Neural cell (in vitro differentiated cells): ENCODE data around the gene SAMD8. TPM values are rescaled to one million over a fixed set of nuclear protein-coding genes. Genes with fewer than 3 reads are reported as not detected.

Experiments used
- H2AFZ ChIP-seq: fragments of 200-600, 300-800 bp; sonication (generic), shearing (Covaris generic); 2 replicates; pipeline ENCODE4 v1.6.0; 2014; ENCODE audit warnings: low read depth, mild to moderate bottlenecking, antibody characterized with exemption, low read length, moderate library complexity
- H3F3A ChIP-seq: fragments of 200-600 bp; shearing (Covaris generic); 2 replicates; pipeline ENCODE4 v1.6.1; 2016; ENCODE audit warnings: mild to moderate bottlenecking, moderate library complexity, mixed read lengths, antibody characterized with exemption, low read length; ENCODE audit not compliant: insufficient read depth, poor library complexity, severe bottlenecking
- H3K27ac ChIP-seq: fragments of 200-600, 300-800 bp; sonication (generic), shearing (Covaris generic); 2 replicates; pipeline ENCODE4 v1.5.1; 2014; ENCODE audit warnings: mild to moderate bottlenecking, low read length, moderate library complexity
- H3K27me3 ChIP-seq: fragments of 300-800, 200-600 bp; sonication (generic), shearing (Covaris generic); 2 replicates; pipeline ENCODE4 v1.6.0; 2014; ENCODE audit warnings: mild to moderate bottlenecking, low read depth, low read length, moderate library complexity; ENCODE audit not compliant: insufficient read depth
- H3K36me3 ChIP-seq: fragments of 300-800, 200-600 bp; sonication (generic), shearing (Covaris generic); 2 replicates; pipeline ENCODE4 v1.5.1; 2014; ENCODE audit warnings: mild to moderate bottlenecking, antibody characterized with exemption, low read length, moderate library complexity; ENCODE audit not compliant: insufficient read depth
- H3K4me2 ChIP-seq: fragments of 300-800, 200-600 bp; sonication (generic), shearing (Covaris generic); 2 replicates; pipeline ENCODE4 v1.6.0; 2014; ENCODE audit warnings: mild to moderate bottlenecking, low read length
- H3K4me3 ChIP-seq: fragments of 300-800, 200-600 bp; sonication (generic), shearing (Covaris generic); 2 replicates; pipeline ENCODE4 v1.5.1; 2014; ENCODE audit warnings: mild to moderate bottlenecking, low read length, moderate library complexity
- H3K79me2 ChIP-seq: fragments of 200-600 bp; shearing (Covaris generic); replicated peaks from 2 replicates; pipeline ENCODE4 v1.6.0; 2014; ENCODE audit warnings: mild to moderate bottlenecking, low read length, moderate library complexity; ENCODE audit not compliant: insufficient read depth
- H3K9ac ChIP-seq: fragments of 300-800, 200-600 bp; sonication (generic), shearing (Covaris generic); 2 replicates; pipeline ENCODE4 v1.6.1; 2016; ENCODE audit warnings: mild to moderate bottlenecking, low read length, mixed read lengths
- H3K9me2 ChIP-seq: fragments of 200-600 bp; shearing (Covaris generic); 2 replicates; pipeline ENCODE4 v1.6.1; 2016; ENCODE audit warnings: mild to moderate bottlenecking, low read length, mixed read lengths; ENCODE audit not compliant: insufficient read depth
- H3K9me3 ChIP-seq: fragments of 200-600, 300-800 bp; sonication (generic), shearing (Covaris generic); 2 replicates; pipeline ENCODE4 v1.6.1; 2016; ENCODE audit warnings: mild to moderate bottlenecking, mixed run types, low read length, moderate library complexity, mixed read lengths
- H4K20me1 ChIP-seq: fragments of 200-600 bp; shearing (Covaris generic); 2 replicates; pipeline ENCODE4 v1.6.1; 2016; ENCODE audit warnings: mild to moderate bottlenecking, mixed run types; ENCODE audit not compliant: insufficient read depth
- EP300 ChIP-seq: fragments of 450-650 bp; conservative IDR thresholded peaks from 2 replicates; pipeline ENCODE4 v1.6.1; 2014; ENCODE audit warnings: antibody characterized with exemption, mild to moderate bottlenecking, moderate library complexity; ENCODE audit not compliant: poor library complexity, severe bottlenecking
- EZH2 ChIP-seq: fragments of 200-600, 300-800 bp; shearing (Covaris generic), sonication (generic); IDR thresholded peaks from 2 replicates; pipeline ENCODE4 v1.6.1; 2014; ENCODE audit warnings: antibody characterized with exemption, low read length, borderline replicate concordance, mild to moderate bottlenecking; ENCODE audit not compliant: insufficient read depth, poor library complexity, severe bottlenecking
- MXI1 ChIP-seq: fragments of 450-650 bp; conservative IDR thresholded peaks from 2 replicates; pipeline ENCODE4 v1.6.1; 2014; ENCODE audit warnings: antibody characterized with exemption, mild to moderate bottlenecking; ENCODE audit not compliant: poor library complexity, severe bottlenecking
- POLR2AphosphoS5 ChIP-seq: IDR thresholded peaks from 2 replicates; pipeline ENCODE4 v1.6.1; 2012
- RAD21 ChIP-seq: fragments of 450-650 bp; conservative IDR thresholded peaks from 2 replicates; pipeline ENCODE4 v1.6.1; 2014; ENCODE audit warnings: antibody characterized with exemption, mild to moderate bottlenecking, moderate library complexity
- SMC3 ChIP-seq: fragments of 450-650 bp; conservative IDR thresholded peaks from 2 replicates; pipeline ENCODE4 v1.6.1; 2014; ENCODE audit warnings: antibody characterized with exemption, mild to moderate bottlenecking, moderate library complexity; ENCODE audit not compliant: poor library complexity
- TAF1 ChIP-seq: IDR thresholded peaks from 2 replicates; pipeline ENCODE4 v1.6.1; 2012; ENCODE audit warnings: low read depth
- polyA plus RNA-seq: library from polyadenylated mRNA; depleted of rRNA; stranded (reverse); fragments of >200 nt; gene quantifications from 2 replicates; pipeline ENCODE4 v1.2.3, GENCODE V29; 2014
- TF ChIP-seq, protein P1 (sequence below): IDR thresholded peaks from 2 replicates; pipeline ENCODE4 v1.6.1; 2012; ENCODE audit warnings: borderline replicate concordance
- TF ChIP-seq, protein P2 (sequence below): fragments of 450-650 bp; IDR thresholded peaks from 2 replicates; pipeline ENCODE4 v1.5.1; 2014; ENCODE audit warnings: antibody characterized with exemption, mild to moderate bottlenecking, moderate library complexity; ENCODE audit not compliant: poor library complexity, severe bottlenecking

The SAMD8 gene
- polyA plus RNA-seq, 1 donor from 2014 or later = 32.9 TPM

DNA sequence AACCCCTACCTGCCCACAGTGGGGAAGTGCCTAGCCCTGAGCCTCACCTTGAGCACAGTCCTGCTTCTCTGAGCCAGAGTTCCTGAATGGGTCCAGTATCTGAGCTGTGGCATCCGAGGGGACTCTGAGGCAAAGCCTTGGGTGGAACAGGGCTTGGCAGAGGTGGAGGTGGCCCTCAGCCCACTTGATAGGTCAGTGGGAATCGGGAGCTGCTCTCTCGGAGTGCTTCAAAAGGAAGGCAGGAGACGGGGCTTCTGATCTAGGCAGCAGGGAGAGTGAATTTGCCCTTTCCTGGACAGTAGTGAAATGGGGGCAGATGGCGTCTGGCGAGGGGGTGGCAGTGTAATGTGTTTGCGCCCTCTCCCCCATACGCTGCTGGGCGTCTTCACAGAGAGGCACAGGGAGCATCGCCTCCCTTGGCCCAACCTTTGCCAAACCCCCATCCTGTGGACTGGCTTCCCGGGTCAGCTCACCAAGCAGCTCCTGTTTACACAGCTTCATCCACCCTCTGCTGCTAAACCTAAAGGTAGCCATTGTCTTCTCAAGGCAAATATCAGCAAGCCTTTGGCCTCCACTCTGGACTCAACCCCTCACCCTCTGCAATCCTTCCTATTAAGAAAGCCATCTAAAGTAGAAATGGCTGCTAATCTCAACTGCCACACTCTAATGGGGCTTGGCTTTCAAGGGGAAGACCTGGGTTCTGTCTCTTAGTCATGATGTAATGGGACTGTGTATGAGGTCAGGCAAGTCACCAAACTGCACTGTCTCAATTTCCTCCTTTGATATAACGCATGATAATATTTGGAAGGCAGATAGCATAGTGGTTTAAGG lies 78.0 kb downstream of the SAMD8 start:
- Histone ChIP-seq H3K9me3 (no peaks in the 10 kb centered on the region), H3K4me2 (no peak overlapping the region), H3K9ac (no peak overlapping the region), H3K79me2 (no peaks in the 10 kb centered on the region), H3K27ac (no peak overlapping the region), H4K20me1 (no peaks in the 10 kb centered on the region), H3K9me2 (no peaks in the 10 kb centered on the region), H3F3A (no peaks in the 10 kb centered on the region), H3K4me3 (no peak overlapping the region), H3K27me3 (no peaks in the 10 kb centered on the region), H2AFZ (no peak overlapping the region), H3K36me3 (no peaks in the 10 kb centered on the region)
- no peak for TF ChIP-seq EP300
- TF ChIP-seq, protein P1, sequence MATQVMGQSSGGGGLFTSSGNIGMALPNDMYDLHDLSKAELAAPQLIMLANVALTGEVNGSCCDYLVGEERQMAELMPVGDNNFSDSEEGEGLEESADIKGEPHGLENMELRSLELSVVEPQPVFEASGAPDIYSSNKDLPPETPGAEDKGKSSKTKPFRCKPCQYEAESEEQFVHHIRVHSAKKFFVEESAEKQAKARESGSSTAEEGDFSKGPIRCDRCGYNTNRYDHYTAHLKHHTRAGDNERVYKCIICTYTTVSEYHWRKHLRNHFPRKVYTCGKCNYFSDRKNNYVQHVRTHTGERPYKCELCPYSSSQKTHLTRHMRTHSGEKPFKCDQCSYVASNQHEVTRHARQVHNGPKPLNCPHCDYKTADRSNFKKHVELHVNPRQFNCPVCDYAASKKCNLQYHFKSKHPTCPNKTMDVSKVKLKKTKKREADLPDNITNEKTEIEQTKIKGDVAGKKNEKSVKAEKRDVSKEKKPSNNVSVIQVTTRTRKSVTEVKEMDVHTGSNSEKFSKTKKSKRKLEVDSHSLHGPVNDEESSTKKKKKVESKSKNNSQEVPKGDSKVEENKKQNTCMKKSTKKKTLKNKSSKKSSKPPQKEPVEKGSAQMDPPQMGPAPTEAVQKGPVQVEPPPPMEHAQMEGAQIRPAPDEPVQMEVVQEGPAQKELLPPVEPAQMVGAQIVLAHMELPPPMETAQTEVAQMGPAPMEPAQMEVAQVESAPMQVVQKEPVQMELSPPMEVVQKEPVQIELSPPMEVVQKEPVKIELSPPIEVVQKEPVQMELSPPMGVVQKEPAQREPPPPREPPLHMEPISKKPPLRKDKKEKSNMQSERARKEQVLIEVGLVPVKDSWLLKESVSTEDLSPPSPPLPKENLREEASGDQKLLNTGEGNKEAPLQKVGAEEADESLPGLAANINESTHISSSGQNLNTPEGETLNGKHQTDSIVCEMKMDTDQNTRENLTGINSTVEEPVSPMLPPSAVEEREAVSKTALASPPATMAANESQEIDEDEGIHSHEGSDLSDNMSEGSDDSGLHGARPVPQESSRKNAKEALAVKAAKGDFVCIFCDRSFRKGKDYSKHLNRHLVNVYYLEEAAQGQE = no peak
- TF ChIP-seq, protein P2, sequence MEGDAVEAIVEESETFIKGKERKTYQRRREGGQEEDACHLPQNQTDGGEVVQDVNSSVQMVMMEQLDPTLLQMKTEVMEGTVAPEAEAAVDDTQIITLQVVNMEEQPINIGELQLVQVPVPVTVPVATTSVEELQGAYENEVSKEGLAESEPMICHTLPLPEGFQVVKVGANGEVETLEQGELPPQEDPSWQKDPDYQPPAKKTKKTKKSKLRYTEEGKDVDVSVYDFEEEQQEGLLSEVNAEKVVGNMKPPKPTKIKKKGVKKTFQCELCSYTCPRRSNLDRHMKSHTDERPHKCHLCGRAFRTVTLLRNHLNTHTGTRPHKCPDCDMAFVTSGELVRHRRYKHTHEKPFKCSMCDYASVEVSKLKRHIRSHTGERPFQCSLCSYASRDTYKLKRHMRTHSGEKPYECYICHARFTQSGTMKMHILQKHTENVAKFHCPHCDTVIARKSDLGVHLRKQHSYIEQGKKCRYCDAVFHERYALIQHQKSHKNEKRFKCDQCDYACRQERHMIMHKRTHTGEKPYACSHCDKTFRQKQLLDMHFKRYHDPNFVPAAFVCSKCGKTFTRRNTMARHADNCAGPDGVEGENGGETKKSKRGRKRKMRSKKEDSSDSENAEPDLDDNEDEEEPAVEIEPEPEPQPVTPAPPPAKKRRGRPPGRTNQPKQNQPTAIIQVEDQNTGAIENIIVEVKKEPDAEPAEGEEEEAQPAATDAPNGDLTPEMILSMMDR = no peak
- TF ChIP-seq MXI1 = no peak
- no peak for TF ChIP-seq EZH2
- no peak for TF ChIP-seq RAD21
- TF ChIP-seq SMC3 = no peak
- TF ChIP-seq POLR2AphosphoS5 = no peak
- TF ChIP-seq TAF1 = no peak

DNA sequence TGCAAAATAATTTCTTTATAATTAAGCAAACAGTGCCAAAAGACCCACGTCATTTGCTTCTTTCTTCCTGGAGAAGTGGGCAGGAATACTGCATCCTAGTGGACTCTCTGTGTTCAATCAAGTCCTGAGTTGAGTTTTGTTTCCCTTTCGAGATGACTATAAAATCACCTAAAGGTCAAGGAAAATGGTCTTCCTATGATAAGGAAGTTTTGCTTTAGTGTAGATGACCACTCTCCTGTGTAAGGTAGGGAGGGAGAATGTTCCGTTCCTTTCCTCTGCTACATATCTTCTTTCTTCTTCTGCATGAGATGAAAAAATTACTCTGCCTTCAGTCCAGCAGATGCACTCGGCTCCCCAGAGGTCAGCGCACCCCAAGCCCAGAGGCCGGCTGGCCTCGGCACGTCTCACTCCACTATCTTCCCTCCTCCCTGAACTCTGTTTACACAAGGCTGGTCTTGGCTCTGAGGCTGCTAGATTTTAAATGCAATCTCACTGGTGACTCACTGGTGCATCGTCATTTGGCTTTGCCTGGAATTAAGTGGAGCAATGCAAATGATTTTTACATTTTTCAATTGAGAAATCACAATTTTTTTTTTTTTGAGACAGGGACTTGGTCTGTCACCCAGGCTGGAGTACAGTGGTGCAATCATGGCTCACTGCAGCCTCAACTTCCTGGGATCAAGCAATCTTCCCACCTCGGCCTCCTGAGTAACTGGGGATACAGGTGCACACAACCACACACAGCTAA lies 80.5 kb downstream of the SAMD8 start:
- Histone ChIP-seq H3K27ac (no peak overlapping the region), H3K9ac (no peak overlapping the region), H3K36me3 (no peaks in the 10 kb centered on the region), H4K20me1 (no peaks in the 10 kb centered on the region), H3K4me3 (no peak overlapping the region), H3K9me3 (no peaks in the 10 kb centered on the region), H3F3A (no peaks in the 10 kb centered on the region), H3K79me2 (no peaks in the 10 kb centered on the region), H3K4me2 (no peak overlapping the region), H2AFZ (no peak overlapping the region), H3K27me3 (no peaks in the 10 kb centered on the region), H3K9me2 (no peaks in the 10 kb centered on the region)
- TF ChIP-seq SMC3 = no peak
- TF ChIP-seq TAF1 = no peak
- TF ChIP-seq, protein P1 = no peak
- no peak for TF ChIP-seq EP300
- TF ChIP-seq EZH2 = no peak
- TF ChIP-seq, protein P2 = no peak
- no peak for TF ChIP-seq MXI1
- no peak for TF ChIP-seq POLR2AphosphoS5
- no peak for TF ChIP-seq RAD21
